ENCODE results near the gene DPH7. TPM values are rescaled to one million over a fixed set of nuclear protein-coding genes. Genes with fewer than 3 reads are reported as not detected.

The DPH7 gene
- total RNA-seq, 1 donor from 2014 or later: 37.6 TPM

GRCh38 chr9:137530331-137530730 lies 48.4 kb downstream of the DPH7 start:
- no peaks in the 10 kb centered on the region for H3K4me1 ChIP-seq
- no peak overlapping the region for H3K4me2 ChIP-seq
- TF ChIP-seq EZH2 (IDR thresholded peaks at IDR 0.05) (no peak), EZH2phosphoT487 (IDR thresholded peaks at IDR 0.05) (no peak), CTCF (IDR thresholded peaks at IDR 0.05) (no peak)
- Mint-ChIP-seq H3K9me3 (peaks cover 3% of the 10 kb centered on the region), H3K27me3 (ENCODE audit: insufficient read depth, low read depth) (no peaks in the 10 kb centered on the region), H3K4me3 (no peak overlapping the region), H3K4me1 (peaks cover 9% of the 10 kb centered on the region), H3K36me3 (no peaks in the 10 kb centered on the region), H3K27ac (no peak overlapping the region)
- H4K20me1 ChIP-seq (ENCODE audit: low read depth): no peaks in the 10 kb centered on the region
- H3K9ac ChIP-seq: no peak overlapping the region
- no peak overlapping the region for H3K4me3 ChIP-seq
- H3K27me3 ChIP-seq: no peaks in the 10 kb centered on the region
- DNase-seq (ENCODE audit: low spot score): no peak
- no peaks in the 10 kb centered on the region for H3K9me3 ChIP-seq (ENCODE audit: low read depth)
- H3K36me3 ChIP-seq: no peaks in the 10 kb centered on the region
- H3K27ac ChIP-seq: no peak overlapping the region
- no peaks in the 10 kb centered on the region for H3K79me2 ChIP-seq (ENCODE audit: low read depth)
- H2AFZ ChIP-seq (replicated peaks): no peak overlapping the region
- no peaks in the 10 kb centered on the region for H3F3A ChIP-seq (ENCODE audit: low read depth)

GRCh38 chr9:137524981-137525317 lies 53.8 kb downstream of the DPH7 start:
- Histone ChIP-seq H3K27ac (no peak overlapping the region), H3K4me3 (no peak overlapping the region), H3K9ac (no peak overlapping the region), H3F3A (ENCODE audit: low read depth) (no peaks in the 10 kb centered on the region), H4K20me1 (ENCODE audit: low read depth) (no peaks in the 10 kb centered on the region), H3K27me3 (no peaks in the 10 kb centered on the region), H3K79me2 (ENCODE audit: low read depth) (no peaks in the 10 kb centered on the region), H3K36me3 (no peaks in the 10 kb centered on the region), H2AFZ (replicated peaks) (no peak overlapping the region), H3K4me1 (no peaks in the 10 kb centered on the region), H3K9me3 (ENCODE audit: low read depth) (no peaks in the 10 kb centered on the region), H3K4me2 (no peak overlapping the region)
- Mint-ChIP-seq H3K4me1 (no peaks in the 10 kb centered on the region), H3K27ac (no peak overlapping the region), H3K27me3 (ENCODE audit: insufficient read depth, low read depth) (peaks cover 5% of the 10 kb centered on the region), H3K9me3 (peaks cover 3% of the 10 kb centered on the region), H3K4me3 (no peak overlapping the region), H3K36me3 (no peaks in the 10 kb centered on the region)
- no peak for DNase-seq (ENCODE audit: low spot score)
- no peak for TF ChIP-seq CTCF (IDR thresholded peaks at IDR 0.05)
- no peak for TF ChIP-seq EZH2phosphoT487 (IDR thresholded peaks at IDR 0.05)
- no peak for TF ChIP-seq EZH2 (IDR thresholded peaks at IDR 0.05)

- TF ChIP-seq CTCF (IDR thresholded peaks at IDR 0.05): no peak
- Histone ChIP-seq H2AFZ (replicated peaks) (no peak overlapping the region), H3F3A (ENCODE audit: low read depth) (no peaks in the 10 kb centered on the region), H3K79me2 (ENCODE audit: low read depth) (no peaks in the 10 kb centered on the region), H3K36me3 (no peaks in the 10 kb centered on the region), H3K27ac (no peak overlapping the region), H3K27me3 (no peaks in the 10 kb centered on the region), H3K9me3 (ENCODE audit: low read depth) (no peaks in the 10 kb centered on the region), H3K4me3 (no peak overlapping the region), H4K20me1 (ENCODE audit: low read depth) (no peaks in the 10 kb centered on the region), H3K4me2 (no peak overlapping the region), H3K4me1 (no peaks in the 10 kb centered on the region), H3K9ac (no peak overlapping the region)
- no peaks in the 10 kb centered on the region for H3K4me1 Mint-ChIP-seq
- DNase-seq (ENCODE audit: low spot score): no peak
- peaks cover 5% of the 10 kb centered on the region for H3K27me3 Mint-ChIP-seq (ENCODE audit: insufficient read depth, low read depth)
- no peak overlapping the region for H3K27ac Mint-ChIP-seq
- no peaks in the 10 kb centered on the region for H3K36me3 Mint-ChIP-seq
- no peak overlapping the region for H3K4me3 Mint-ChIP-seq
- peaks cover 3% of the 10 kb centered on the region for H3K9me3 Mint-ChIP-seq
These were observed 54.4 kb downstream of the DPH7 start for GRCh38 chr9:137524161-137524980.
